GM12878 (cell line): ENCODE measurements around the gene LYPD4.
A peak's percentile ranks its signal among the peaks of the same experiment; 100 is the strongest.

Source experiments
- NR2C2 ChIP-seq: IDR thresholded peaks from 2 replicates; pipeline ENCODE4 v1.6.1; 2011; ENCODE audit warnings: borderline replicate concordance, low read depth; ENCODE audit not compliant: control insufficient read depth, insufficient read length
- POLR2AphosphoS5 ChIP-seq: IDR thresholded peaks from 2 replicates; pipeline ENCODE4 v1.6.1; 2011; ENCODE audit warnings: mild to moderate bottlenecking, low read length, inconsistent platforms
- TF ChIP-seq, protein P1 (sequence below), 3 experiments: IDR thresholded peaks in 2 of 3; conservative IDR thresholded peaks in 1 of 3; 2 replicates each; pipeline ENCODE4 v1.5.1; 2011; ENCODE audit warnings: low read depth in 3 of 3, low read length in 3 of 3, mild to moderate bottlenecking in 3 of 3, control low read depth in 2 of 3, moderate library complexity in 2 of 3, inconsistent platforms in 1 of 3, mixed read lengths in 1 of 3; ENCODE audit not compliant: control insufficient read depth in 2 of 3, insufficient read depth in 1 of 3; ENCODE audit errors: extremely low read depth in 1 of 3
- TF ChIP-seq, protein P2 (sequence below): IDR thresholded peaks from 2 replicates; pipeline ENCODE4 v1.6.1; 2012; ENCODE audit warnings: low read depth, low read length, improper control_type of control experiment
- TF ChIP-seq, protein P3 (sequence below): fragments of 450-650 bp; IDR thresholded peaks from 2 replicates; pipeline ENCODE4 v1.6.1; 2017; ENCODE audit warnings: mild to moderate bottlenecking, low read depth, inconsistent platforms; ENCODE audit not compliant: poor library complexity, severe bottlenecking

DNA sequence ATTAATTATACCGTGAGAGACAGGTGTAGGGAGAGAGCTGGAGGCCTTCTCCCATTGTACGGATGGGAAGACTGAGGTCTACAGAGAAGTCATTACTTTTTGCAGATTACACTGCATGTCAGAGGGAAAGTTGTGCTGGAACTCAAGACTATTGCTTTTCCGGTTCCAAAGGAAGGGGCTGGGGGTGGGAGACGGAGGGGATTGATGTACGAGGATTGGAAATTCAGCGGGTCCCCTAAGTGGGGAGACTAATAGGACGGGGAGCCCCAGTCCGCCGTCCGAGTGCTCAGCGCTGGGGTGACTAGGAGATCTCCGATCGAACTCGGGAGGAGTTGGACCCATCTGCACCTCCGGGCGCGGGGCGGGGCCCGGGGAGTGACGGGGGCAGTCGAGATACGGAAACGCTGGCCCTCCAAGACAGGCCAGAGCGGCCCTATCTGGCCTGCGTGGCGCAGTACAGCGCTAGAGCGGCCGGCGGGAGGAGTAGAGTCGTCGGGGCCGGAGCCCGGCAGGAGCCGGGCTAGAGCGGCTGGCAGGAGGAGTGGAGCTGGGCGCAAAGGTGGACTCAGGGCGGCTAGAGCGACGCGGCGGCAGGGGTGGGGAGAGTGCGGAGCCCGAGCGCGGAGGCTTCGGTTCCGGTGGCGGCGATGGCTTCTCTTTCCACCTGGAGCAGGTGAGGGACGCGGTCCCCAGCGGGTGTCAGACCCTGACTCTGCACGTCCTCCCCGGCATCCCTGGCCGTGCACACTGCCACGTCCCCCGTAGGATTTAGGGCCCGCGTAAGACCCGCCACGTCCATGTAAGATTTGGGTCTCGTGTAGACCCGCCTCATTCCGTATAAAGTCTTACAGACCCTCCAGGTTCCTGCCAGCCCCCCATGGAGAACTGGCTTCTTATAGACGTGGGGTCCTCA is 39.6 kb upstream of the LYPD4 start:
- TF ChIP-seq POLR2AphosphoS5 (peak; percentile 93), NR2C2 (no peak)
- TF ChIP-seq, protein P1, sequence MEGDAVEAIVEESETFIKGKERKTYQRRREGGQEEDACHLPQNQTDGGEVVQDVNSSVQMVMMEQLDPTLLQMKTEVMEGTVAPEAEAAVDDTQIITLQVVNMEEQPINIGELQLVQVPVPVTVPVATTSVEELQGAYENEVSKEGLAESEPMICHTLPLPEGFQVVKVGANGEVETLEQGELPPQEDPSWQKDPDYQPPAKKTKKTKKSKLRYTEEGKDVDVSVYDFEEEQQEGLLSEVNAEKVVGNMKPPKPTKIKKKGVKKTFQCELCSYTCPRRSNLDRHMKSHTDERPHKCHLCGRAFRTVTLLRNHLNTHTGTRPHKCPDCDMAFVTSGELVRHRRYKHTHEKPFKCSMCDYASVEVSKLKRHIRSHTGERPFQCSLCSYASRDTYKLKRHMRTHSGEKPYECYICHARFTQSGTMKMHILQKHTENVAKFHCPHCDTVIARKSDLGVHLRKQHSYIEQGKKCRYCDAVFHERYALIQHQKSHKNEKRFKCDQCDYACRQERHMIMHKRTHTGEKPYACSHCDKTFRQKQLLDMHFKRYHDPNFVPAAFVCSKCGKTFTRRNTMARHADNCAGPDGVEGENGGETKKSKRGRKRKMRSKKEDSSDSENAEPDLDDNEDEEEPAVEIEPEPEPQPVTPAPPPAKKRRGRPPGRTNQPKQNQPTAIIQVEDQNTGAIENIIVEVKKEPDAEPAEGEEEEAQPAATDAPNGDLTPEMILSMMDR (IDR thresholded peaks at IDR 0.05 in 2 of 3, conservative IDR thresholded peaks at IDR 0.05 in 1 of 3; ENCODE audit: control insufficient read depth in 2 of 3, extremely low read depth in 1 of 3, insufficient read depth in 1 of 3, low read depth in 3 of 3, low read length in 3 of 3): 0 out of 6 replicates have a peak, but pooled peaks of 1 of the 3 experiments have one; percentile 7
- TF ChIP-seq, protein P2, sequence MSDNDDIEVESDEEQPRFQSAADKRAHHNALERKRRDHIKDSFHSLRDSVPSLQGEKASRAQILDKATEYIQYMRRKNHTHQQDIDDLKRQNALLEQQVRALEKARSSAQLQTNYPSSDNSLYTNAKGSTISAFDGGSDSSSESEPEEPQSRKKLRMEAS: peak; percentile 82
- TF ChIP-seq, protein P3, sequence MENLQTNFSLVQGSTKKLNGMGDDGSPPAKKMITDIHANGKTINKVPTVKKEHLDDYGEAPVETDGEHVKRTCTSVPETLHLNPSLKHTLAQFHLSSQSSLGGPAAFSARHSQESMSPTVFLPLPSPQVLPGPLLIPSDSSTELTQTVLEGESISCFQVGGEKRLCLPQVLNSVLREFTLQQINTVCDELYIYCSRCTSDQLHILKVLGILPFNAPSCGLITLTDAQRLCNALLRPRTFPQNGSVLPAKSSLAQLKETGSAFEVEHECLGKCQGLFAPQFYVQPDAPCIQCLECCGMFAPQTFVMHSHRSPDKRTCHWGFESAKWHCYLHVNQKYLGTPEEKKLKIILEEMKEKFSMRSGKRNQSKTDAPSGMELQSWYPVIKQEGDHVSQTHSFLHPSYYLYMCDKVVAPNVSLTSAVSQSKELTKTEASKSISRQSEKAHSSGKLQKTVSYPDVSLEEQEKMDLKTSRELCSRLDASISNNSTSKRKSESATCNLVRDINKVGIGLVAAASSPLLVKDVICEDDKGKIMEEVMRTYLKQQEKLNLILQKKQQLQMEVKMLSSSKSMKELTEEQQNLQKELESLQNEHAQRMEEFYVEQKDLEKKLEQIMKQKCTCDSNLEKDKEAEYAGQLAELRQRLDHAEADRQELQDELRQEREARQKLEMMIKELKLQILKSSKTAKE: peak; percentile 18
